RPMI8226 (cell line): ENCODE data around the gene FOXR2.

Experiments used
- DNase-seq: peaks from one replicate; pipeline ENCODE4 v3.0.0-alpha.2; 2015

Gene FOXR2, protein sequence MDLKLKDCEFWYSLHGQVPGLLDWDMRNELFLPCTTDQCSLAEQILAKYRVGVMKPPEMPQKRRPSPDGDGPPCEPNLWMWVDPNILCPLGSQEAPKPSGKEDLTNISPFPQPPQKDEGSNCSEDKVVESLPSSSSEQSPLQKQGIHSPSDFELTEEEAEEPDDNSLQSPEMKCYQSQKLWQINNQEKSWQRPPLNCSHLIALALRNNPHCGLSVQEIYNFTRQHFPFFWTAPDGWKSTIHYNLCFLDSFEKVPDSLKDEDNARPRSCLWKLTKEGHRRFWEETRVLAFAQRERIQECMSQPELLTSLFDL

DNA sequence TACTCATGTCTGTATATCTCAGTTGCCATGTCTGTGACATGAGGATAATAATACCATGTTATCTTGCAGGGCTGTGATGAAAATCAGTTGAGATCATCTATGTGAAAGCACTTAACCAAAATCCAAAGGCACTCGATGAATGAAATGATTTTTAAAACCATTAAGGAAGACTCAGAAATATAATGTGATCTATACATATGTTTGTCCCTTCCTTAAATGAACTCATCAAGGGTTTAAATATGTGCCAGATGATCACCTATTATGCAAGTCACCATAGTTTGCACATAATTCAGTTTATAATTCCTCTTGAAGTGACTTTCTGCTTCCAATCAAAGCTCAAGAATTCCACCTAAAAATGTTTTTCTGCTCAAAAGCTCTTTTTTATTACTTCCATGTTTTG lies at the start of gene FOXR2:
Gene FOXR2 (plus strand): TSS at position 301 of the 400 bp plus-strand sequence. CDS start 312 bp downstream, outside the sequence.
- no peak for DNase-seq

DNA sequence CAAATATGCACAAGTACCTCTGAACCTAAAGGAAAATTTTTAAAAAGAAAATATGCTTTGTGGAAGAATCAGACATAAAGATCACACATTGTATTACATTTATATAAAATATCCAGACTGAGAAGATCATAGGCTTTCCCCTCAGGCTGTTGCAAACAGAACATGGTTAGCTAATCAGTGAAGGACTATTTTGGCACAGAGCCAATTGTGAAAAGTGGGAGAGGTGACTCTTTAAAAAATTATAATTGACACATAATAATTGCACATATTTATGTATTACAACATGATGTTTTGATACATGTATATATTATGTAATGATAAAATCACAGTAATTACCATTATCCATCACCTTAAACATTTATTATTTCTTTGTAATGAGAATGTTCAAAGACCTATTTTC lies 44.1 kb upstream of the FOXR2 start:
- no peak for DNase-seq

DNA sequence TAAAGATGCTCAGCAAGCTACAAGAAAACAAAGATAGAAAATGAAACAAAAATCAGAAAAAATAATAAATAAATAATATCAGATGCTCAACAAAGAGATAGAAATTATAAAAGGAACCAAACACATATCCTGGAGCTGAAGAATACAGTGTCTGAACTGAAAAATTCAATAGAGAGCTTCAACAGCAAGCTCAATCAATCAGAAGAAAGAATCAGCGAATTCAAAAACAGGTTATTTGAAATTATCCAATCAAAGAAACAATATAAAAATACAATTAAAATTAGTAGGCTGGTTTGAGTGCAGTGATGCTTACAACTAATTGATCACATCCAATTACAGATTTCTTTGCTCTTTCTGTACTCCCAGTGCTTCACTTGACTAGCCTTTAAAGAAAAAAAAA lies 40.8 kb upstream of the FOXR2 start:
- DNase-seq = no peak

DNA sequence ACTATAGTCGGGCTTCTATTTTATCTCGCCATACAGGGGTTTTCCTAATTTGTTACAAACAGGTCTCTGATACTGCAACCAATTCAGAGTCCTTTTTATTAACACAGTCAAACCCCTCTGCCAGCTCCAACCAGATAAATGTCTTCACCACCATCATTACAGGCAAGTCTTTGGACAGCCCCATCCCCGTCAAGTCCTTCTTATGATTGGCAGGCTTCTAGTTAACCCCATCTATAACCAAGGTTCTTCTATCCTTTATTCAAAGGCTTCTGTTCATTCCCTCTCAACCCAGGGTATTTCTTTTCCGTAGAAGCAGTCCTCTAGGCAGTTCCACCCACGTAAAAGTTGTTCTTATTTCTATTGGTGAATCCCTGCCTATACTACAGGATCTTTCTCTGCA lies 29.9 kb upstream of the FOXR2 start:
- no peak for DNase-seq

DNA sequence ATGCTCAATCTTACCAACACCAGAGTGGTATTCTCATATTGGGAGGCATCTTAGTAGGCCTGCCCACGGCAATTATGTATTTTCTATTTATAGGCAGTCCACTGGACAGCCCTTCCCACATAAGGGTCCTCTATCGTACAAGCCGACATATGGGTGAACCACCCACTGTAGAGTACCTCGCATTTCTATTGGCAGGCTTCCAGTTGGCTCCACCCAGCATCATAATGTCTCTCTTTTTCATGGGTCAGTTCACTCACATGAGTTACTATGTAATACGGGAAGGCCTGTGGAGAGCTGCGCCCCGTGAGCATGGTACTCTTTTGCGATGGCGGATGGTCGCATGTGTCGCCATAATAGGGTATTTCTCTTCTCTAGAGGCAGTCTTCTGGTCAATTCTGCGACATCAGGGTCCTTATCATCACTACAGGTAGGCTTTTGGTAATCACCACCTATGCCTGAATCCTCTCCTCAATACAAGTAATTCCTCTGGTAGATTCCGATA lies 29.4 kb upstream of the FOXR2 start:
- DNase-seq = no peak

DNA sequence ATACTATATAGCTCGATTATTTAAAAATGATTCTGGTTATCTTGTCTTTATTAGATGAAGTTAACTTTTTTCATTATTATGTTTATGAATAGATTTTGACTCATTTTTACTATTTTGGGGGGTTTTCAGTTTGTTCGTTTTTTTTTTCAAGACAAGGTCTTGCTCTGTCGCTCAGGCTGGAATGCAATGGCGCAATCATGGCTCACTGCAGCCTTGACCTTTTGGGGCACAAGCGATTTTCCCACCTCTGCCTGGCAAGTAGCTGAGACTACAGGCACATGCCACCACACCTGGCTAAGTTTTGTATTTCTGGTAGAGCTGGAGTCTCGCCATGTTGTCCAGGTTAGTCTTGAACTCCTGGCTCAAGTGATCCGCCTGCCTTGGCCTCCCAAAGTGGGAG lies 24.9 kb upstream of the FOXR2 start:
- DNase-seq = no peak

DNA sequence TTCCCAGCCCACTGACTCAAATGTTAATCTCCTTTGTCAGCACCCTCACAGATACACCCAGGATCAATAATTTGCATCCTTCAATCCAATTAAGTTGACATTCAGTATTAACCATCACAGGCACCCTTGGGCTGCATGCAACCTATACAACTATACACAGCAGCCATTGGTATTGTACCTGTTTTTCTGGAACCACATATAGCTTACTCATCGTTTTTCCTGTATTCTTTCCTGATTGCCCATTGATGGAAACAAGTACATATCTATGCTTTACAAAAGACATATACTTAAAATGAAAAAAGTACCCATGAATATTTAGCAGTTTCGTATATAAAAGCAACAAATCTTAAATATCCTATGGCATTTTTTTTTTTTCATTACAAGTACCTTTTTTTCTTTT lies 3.7 kb upstream of the FOXR2 start:
- DNase-seq = no peak

DNA sequence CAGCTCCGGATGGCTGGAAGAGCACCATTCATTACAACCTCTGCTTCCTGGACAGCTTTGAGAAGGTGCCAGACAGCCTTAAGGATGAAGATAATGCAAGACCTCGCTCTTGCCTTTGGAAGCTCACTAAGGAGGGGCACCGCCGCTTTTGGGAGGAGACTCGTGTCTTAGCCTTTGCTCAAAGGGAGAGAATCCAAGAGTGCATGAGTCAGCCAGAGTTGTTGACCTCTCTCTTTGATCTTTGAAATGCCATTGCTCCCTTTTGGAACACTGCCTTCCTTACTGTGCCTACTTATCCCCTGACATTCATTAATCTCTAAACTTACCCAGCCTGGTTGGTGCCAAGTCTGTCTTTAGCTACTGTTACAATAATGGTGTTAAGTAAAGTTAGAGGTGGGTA lies 1.2 kb downstream of the FOXR2 start:
- no peak for DNase-seq

DNA sequence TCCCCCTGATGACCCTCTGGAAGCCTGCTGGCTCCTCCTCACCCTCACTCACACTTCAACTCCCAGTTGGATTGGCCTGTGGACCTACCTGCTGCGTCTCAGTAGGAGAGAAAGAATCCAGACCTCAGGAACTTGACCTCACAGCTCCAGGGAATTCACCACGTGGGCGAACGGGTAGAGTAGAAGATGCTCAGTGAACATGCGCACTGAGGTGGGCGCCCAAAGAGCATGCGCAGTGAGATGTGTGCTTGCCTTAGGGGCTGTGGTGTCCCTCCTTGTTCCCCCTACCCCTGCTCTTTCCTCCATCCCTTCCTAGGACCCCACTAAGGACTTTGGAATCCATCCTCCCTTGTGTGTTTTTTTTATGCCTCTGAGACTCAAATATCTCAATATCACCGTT lies 12.9 kb downstream of the FOXR2 start:
- no peak for DNase-seq

DNA sequence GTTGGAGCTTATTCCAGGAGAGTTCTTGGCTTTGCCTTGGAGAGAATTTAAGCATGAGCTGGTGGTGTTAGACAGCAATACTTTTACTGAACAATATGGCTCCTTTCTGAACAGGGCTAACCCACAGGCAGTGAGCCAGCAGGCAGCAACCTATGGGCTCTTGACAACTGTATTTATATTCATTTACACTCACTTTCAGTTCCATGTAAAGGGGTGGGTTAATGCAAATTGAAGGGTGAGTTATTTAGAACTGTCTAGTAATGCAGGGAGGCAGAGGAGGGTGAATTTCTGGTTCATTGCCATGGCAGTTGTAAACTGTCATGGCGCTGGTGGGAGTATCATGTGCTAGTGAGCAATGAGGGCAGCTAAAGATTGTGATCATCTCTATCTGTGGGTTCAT lies 15.7 kb downstream of the FOXR2 start:
- no peak for DNase-seq

DNA sequence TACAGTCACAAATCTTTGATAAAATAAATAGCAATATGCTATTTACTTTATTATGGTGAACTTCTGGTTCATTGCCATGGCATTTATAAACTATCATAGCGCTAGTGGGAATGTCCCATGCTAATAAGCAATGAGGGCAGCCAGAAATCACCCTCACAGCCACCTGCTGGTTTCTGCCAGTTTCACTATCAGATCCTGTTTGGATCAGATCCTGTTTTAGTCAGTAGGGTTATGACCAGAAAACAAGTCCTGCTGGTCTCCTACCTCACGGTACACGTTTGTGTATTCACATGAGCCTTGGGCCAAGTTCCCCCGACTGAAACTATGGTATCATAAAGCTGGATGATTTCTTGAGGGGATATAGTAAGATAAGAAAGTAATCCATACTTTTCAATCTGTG lies 17.7 kb downstream of the FOXR2 start:
- peak; percentile 28 for DNase-seq

DNA sequence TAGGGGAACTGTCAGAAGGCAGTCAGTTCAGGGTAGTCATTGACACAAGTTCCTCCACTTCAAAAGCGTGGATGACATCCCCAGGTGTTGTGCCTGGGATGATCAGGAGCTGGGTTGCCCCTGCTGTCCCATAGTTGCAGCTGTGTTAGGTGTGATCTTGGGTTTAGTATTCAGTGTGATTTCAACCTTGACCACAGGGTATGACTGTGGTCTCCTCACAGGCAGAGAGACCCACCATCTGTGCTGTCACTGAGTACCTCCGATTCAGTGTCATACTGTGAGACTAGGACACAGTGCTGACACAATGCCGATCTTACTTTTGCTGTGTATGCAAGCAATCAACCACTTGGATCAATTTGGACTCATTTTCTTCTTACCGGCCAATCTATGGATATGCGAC lies 25.2 kb downstream of the FOXR2 start:
- DNase-seq = no peak

DNA sequence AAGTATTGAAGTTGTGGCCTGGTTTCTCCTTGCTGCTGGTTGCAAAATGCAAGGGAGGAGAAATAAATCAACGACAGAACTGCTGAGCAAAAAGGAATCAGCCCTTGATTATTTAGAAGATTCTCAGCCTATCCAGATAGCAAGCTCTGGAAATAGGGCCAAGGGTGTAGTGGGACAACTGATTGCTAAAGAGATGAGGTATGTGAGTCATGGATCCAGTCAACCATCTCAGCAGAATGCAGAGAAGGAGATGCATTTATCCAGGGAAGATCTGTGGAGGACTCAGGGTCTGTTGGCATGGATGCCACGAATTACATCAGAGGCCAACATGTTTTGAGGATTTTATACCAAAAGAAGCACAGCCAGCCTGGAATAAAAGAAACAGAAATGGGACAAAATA lies 36.7 kb downstream of the FOXR2 start:
- no peak for DNase-seq

DNA sequence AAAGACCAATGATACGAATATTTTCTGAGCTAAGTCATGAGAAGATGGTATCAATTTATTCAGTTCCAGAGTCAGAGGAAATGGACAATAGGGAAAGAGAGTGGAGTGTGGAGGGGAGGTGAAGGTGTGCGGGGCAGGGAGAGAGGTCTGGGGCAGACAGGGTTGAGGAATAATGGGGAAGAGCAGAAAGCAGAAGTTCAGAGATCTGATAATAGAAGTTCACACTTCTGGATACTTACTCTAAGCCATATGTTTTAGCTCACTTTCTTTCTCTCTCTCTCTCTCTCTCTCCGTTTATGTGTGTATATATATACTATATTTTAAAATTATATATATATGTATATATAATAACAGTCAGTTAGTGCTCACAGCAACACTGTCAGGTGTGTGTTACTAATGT lies 40.4 kb downstream of the FOXR2 start:
- DNase-seq = no peak

DNA sequence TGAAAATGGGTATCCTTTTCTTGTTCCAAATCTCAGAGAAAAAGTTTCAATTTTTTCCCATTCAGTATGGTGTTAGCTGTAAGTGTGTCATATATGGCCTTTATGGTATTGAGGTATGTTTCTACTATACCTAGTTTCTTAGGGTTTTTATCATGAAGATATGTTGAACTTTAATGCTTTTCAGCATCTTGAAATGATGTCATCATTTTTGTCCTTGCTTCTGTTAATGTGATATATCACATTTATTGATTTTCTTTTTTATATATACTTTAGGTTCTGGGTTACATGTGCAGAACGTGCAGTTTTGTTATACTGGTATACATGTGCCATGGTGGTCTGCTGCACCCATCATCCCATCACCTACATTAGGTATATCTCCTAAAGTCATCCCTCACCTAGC lies 44.9 kb downstream of the FOXR2 start:
- no peak for DNase-seq
